HG03378 (cell line): ENCODE results near the gene ADORA2A.

ENCODE experiments used
- ATAC-seq: cut with Tn5 transposase; IDR thresholded peaks from one replicate; pipeline ENCODE4 v1.9.1; 2021; ENCODE audit warnings: mild to moderate bottlenecking, moderate library complexity; ENCODE audit not compliant: unreplicated experiment

ADORA2A gene

DNA sequence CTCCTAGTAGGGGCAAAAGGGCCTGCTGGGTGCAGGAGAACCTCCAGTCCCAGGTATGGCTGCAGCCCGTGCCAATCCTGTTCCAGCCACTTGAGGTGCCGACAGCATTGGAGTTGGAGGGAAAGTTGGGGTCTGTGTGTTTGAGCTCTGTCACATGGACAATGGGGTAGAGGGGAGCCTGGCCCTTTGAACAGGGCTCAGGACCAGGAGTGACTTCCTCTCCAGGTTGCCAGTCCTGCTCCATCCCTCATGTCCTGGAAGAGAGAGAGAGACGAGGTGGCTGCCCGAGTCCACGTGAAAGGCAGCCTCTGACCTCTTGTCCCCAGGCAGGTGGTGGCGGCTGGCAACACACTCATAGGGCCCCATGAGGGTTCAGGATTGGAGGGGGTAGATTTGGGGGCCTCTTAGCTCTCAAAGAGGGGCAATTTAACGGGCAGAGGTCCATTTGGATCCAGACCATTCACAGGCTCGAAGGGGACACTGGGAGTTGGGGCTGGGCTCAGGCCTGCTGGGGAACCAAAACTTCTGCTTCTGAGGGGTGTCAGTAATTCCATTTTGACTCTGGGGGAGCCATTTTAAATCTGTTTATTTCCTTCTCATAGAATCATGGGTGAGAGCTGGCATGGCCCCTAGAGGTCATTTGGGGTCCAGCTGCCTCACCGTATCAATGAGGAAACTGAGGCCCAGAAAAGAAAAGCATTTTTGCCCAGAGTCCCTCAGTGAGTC is 4.1 kb downstream of the ADORA2A start:
- ATAC-seq, result no peak

DNA sequence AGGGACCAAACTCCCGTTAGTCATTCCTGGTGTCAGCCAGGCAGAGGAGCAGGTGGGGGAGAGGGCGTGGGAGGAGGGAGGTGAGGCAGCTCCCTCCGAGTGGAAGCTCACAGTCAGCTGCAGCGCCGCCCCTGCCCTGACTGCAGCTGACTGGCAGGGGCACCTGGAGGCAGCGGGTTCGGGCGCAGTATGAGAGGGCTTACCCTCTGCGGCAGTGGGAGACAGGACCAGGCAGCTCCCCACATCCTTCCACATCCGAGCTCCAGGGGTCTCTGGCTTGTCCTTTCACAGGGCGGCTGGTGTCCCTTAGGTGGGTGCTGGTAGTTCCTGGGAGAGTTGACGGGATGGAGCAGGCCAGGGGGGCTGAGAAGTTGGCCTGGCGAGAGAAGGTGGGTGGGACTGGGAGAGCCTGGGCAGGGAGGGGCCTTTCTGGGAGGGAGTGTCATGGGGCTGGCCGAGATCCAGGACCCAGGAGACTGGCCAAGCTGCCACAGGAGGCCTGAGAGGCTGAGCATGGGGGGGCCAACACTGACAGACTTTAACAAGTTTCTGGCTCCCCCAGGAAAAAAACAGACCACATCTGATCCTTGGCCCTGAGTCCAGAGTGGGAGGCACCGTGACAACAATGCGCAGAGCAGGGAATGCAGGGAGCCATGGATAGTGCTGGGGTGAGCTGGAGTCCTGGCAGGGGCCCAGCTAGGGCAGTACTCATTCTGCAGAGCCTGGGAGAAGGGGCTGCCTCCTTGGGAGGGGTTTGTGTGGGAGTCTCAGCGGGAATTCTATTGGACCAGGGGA is 4.9 kb downstream of the ADORA2A start:
- ATAC-seq, result no peak

DNA sequence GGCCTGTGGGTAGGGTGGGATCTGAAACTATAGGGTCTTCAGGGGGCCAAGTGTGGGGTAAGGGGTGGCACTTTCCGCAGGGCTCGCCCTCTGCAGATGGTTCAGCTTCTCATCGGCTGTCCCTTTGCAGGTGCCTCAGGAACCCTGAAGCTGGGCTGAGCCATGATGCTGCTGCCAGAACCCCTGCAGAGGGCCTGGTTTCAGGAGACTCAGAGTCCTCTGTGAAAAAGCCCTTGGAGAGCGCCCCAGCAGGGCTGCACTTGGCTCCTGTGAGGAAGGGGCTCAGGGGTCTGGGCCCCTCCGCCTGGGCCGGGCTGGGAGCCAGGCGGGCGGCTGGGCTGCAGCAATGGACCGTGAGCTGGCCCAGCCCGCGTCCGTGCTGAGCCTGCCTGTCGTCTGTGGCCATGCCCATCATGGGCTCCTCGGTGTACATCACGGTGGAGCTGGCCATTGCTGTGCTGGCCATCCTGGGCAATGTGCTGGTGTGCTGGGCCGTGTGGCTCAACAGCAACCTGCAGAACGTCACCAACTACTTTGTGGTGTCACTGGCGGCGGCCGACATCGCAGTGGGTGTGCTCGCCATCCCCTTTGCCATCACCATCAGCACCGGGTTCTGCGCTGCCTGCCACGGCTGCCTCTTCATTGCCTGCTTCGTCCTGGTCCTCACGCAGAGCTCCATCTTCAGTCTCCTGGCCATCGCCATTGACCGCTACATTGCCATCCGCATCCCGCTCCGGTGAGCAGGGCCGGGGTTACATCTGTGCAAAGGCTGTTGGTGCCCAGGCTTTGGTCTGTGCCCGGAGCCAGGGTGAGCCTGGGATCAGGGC is 5.8 kb downstream of the ADORA2A start:
- ATAC-seq, result no peak

DNA sequence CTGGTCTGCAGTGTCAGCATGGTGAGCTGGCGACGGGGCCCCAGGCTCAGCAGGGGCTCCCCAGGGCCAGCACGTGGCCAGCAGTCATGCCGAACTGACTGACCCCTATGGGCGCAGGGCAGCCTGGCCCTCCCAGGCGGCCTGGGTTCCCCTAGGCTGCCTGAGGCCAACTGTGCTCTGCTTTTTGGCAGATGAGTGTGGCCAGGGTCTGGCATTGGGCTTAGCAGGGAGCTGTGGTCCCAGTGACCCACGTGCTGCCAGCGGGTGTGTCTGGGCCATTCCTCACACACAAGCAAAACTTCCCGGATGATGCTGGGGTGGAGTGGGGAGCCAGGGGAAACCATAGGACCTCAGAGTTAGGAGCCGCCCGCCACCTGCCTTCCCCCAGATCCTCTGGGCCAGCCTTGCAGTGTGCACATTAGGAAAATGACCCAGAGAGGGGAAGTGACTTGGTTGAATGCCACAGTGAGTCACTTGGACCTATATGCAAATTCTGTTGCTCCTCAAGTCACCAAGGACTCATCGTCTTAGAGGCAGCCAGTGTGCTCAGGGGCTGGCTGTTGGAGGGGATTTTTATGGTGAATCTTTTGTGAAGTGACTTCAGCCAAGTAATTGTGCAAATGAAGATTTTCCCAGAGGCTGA is 6.5 kb downstream of the ADORA2A start:
- ATAC-seq, result peak; percentile 63

DNA sequence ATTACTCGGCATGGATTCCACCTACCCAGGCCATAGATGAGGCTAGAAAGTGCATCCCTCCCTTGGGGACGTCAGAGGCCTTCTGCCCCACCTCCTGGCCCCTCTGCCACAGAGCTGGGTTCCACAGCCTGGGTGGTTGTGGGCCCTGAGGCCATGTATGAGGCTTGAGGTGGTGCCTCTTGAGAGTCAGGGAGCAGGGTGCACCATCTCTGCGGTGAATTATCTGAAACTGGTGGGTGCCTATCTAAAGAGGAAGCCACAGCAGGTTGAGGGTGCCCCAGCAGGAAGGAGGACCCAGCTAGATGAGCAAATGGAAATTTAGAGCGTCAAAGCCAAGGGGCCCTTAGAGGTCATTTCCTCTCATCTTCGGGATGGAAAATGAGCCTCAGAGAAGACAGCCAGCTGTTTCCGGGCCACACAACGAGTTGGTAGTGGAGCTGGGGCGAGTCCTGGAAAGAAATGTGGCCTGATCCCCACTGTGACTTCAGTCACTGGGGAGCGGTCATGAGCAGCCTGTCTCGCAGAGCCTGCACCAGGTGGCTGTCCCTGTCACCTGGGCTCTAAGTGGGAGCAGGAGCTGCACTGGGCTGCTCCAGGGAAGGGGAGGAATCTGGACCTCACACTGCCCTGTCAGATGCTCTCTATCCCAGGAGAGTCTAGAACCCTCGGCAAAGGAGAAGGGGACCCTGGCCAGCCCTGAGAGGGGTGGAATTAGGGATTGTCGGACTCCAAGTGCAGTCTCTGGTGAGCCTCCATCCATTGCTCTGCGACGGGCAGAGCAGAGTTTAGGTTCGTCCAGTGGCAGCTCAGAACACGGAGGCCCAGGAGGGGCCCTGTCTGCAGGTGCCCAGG is 7.3 kb downstream of the ADORA2A start:
- peak; percentile 47 for ATAC-seq

DNA sequence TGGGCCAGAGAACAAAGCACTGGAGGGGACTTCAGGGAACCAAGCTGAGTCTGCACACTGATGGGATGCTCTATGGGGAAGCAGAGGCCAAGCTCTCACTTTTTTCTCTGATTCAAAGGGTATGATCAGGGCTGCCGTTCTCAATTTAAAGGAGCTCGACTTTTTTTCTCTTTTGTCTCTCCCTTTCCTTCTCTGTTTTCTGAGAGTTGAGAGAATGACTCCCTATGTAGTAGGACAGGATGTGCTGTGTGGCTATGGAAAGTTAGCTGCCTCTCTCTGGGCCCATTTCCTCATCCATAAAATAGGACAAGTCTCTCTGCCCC is 7.9 kb downstream of the ADORA2A start:
- no peak for ATAC-seq

DNA sequence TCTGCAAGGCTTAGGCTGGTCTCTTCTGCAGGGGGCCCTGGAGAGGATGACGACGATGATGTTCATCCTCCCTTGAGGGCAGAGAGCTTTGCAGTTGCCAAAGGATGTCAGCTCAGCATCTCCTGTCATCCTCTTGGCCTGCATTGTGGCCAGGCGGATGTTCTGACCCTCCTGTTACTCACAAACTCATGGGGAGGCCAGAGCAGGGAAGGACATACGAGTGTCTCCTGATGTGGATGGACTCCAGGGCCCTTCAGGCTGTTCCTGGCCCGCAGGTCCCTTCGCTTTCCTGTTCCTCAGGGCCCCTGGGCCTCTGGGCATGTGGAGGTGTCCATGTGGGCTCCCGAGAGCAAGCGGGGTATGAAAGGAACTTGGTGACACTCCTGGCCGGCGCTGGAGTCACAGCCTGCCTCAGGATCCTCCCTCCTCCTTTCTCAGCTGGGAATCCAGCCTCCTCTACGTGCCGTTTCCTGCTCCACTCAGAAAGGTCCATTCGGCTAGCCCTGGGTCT is 8.5 kb downstream of the ADORA2A start:
- ATAC-seq, result no peak

DNA sequence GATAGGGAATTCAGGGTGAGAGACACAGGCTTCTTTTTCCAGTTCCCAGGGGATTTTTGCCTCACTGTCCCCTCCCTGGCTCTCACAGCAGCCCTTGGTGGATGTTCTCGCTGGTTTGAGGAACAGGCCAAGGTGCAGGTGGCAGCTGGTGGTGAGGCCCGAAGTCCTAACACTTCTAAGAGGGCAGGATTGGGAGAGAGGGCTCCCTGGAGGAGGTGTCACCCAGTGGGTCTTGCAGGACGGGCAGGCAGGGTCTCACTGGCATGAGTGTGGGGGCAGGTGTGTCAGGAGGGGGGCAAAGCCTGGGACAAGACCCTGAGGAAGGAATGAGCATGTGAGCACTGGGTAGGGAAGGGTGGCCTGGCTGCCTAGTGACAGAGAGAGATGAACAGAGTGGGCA is 9.2 kb downstream of the ADORA2A start:
- ATAC-seq, result no peak

DNA sequence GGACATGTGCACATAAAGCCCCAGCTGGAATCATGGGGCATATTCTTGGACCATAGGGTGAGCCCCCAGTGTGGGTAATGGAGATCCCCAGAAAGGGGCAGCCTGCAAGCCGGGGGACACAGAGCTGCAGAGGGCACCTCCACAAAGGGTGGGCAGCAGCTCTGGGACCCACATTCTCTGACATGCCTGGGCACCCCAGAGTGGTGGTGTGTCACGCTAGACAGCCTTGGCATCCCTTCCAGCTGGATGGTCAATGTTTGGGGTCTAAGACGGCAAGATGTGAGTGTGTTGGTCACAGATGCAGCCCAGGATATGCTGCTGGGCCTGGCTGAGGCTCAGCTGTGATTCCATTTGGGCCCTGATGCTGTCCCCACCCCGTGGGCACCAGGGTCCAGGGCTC is 9.7 kb downstream of the ADORA2A start:
- no peak for ATAC-seq

DNA sequence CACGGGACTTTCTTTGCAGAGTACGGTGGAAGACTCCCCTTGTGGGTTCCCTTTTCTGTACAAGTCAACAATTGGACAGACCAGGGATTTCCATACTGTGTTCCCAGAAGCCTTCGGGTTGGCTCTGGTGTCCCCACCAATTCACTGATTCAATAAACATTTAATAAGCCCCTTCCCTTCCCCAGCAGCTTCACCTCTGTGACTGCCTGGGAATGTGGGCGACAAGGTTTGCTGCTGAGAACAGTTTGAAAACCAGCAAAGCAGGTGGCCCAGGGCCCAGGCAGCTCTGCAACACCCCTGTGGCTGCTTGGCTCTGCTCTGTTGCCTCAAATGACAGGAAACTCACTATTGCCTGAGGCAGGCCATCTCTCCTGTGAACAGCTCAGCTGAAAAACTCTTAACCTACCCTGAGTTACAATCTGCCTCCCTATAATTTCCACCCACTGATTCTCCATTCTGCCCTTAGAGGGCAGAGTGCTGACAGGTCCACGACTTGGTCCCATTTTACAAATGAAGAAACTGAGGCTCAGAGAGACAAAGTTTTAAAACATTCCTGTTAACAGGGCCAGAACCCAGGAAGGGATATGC is 10.4 kb downstream of the ADORA2A start:
- no peak for ATAC-seq

DNA sequence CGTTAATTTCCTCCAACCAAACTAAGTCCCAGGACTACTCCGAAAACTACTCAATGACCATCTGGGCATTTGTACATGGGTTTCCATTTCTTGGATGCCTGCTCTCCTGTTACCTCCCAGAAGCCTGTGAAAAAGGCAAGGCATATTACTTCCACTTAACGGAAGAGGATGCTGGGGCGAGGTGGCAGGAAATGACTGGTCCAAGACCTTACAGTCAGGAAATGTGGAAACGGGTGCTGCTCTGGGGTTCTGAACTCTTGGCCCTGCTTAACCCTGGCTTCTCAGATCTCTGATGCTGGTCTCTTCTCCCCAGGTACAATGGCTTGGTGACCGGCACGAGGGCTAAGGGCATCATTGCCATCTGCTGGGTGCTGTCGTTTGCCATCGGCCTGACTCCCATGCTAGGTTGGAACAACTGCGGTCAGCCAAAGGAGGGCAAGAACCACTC is 12.9 kb downstream of the ADORA2A start:
- ATAC-seq, result no peak

DNA sequence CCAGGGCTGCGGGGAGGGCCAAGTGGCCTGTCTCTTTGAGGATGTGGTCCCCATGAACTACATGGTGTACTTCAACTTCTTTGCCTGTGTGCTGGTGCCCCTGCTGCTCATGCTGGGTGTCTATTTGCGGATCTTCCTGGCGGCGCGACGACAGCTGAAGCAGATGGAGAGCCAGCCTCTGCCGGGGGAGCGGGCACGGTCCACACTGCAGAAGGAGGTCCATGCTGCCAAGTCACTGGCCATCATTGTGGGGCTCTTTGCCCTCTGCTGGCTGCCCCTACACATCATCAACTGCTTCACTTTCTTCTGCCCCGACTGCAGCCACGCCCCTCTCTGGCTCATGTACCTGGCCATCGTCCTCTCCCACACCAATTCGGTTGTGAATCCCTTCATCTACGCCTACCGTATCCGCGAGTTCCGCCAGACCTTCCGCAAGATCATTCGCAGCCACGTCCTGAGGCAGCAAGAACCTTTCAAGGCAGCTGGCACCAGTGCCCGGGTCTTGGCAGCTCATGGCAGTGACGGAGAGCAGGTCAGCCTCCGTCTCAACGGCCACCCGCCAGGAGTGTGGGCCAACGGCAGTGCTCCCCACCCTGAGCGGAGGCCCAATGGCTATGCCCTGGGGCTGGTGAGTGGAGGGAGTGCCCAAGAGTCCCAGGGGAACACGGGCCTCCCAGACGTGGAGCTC is 13.5 kb downstream of the ADORA2A start:
- ATAC-seq, result no peak

DNA sequence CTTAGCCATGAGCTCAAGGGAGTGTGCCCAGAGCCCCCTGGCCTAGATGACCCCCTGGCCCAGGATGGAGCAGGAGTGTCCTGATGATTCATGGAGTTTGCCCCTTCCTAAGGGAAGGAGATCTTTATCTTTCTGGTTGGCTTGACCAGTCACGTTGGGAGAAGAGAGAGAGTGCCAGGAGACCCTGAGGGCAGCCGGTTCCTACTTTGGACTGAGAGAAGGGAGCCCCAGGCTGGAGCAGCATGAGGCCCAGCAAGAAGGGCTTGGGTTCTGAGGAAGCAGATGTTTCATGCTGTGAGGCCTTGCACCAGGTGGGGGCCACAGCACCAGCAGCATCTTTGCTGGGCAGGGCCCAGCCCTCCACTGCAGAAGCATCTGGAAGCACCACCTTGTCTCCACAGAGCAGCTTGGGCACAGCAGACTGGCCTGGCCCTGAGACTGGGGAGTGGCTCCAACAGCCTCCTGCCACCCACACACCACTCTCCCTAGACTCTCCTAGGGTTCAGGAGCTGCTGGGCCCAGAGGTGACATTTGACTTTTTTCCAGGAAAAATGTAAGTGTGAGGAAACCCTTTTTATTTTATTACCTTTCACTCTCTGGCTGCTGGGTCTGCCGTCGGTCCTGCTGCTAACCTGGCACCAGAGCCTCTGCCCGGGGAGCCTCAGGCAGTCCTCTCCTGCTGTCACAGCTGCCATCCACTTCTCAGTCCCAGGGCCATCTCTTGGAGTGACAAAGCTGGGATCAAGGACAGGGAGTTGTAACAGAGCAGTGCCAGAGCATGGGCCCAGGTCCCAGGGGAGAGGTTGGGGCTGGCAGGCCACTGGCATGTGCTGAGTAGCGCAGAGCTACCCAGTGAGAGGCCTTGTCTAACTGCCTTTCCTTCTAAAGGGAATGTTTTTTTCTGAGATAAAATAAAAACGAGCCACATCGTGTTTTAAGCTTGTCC is 14.3 kb downstream of the ADORA2A start:
- no peak for ATAC-seq

DNA sequence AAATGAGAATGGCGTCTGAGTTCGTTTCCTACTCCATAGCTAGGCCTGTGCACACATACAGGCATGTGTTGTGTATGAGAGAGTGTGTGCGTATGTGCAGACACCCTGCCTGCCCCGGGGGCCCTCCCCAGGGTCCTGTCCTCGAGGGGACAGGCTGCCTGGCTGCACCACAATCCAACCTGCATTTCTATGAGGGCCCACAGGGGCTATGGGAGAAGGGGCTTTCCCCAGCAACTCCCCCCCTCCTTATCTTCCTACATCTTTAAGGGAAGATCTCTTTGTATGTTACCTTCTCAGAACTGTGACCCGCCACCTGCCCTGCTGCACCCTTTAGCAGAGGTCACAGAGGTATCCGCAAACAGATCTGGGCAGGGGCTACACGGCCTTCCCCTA is 14.9 kb downstream of the ADORA2A start:
- ATAC-seq, result no peak

DNA sequence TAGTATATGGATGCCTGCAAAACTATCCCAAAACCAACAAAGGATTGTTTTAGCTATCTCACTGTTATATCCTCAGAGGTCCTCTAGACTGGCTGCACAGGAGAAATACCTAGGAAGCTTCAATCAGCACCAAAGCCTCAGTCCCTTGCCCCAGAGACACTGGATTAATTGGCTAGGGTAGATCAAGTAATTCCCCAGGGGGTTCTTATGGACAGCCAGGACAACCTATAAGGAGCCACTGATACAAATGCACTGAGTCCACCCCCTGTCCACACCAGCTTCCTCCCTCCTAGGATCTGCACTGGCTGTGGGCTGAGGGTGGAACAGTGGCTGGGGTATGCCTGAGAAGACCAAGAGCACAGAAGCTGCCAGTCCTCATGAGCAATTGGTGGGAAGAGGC is 16.3 kb downstream of the ADORA2A start:
- ATAC-seq, result no peak

DNA sequence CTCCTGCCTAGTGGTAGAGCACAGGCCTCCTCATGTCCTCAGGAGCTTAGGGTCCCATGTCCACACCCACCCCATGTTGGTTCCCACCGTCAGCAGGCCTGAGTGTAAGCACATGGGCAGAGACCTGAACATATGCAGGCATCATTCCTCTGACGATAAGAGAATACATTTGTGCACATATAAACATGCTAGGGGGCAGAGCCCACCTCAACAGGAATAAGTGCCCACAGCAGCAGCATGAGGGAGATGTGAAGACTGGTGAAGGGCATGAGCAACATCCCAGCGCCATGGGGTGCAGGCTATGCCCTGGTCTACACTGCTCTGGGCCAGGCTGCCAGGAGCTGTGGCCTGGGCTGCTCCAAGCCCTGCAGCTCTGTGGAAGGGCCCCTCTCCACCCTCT is 16.9 kb downstream of the ADORA2A start:
- no peak for ATAC-seq

DNA sequence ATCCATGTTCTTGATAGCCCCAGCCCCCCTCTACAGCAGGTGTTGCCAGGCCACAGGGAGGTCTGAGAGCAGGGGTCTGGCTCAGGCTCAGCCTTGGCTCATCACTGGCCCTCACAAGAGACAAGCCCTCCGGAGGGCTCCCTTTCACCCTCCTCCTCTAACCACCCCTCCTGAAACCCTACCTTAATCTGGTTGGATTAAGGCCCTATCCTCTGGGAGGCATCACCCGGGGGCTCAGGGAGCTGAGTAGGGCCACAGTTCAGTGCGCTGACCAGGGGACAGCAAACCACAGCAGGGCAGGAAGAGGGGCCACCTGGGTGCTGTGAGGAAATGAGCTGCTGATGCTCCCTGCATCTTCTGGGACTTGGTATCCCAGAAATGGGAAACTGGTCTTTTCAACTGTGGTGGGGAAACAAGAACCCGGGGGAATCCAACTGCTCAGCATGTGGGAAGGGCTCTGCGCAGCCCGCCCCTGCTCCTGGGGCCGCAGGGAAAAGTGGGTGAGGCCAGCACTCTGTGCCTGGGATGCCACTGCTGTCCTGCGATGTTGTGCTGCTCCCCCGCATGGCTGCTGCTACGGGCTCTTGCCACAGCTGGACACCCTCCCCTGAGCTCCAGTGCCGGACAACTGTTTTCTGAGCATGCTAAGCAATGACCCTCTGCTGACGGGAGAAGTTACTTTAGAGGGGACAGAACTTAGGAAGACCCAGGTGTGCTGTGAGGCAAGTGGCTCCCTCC is 17.5 kb downstream of the ADORA2A start:
- no peak for ATAC-seq
